ENCODE measurements around the gene SRF.

SRF gene

GRCh38 chr6:43173591-43174262, 2.7 kb downstream of the SRF start:
- H3K4me3 Mint-ChIP-seq = peak overlapping the region; percentile 81 to 87
- no peaks in the 10 kb centered on the region for H3K9me3 Mint-ChIP-seq
- no peaks in the 10 kb centered on the region for H3K27me3 Mint-ChIP-seq
- ATAC-seq (peak; percentile 1), DNase-seq (no peak)
- H3K27ac Mint-ChIP-seq = peak overlapping the region in 1 of 2 donors; percentile 79
- H3K4me1 Mint-ChIP-seq = peaks cover 56% of the 10 kb centered on the region

GRCh38 chr6:43174263-43175112, 3.4 kb downstream of the SRF start:
- DNase-seq (peak; percentile 89 to 98), ATAC-seq (peak; percentile 81)
- Mint-ChIP-seq H3K9me3 (no peaks in the 10 kb centered on the region), H3K4me3 (peak overlapping the region; percentile 81 to 87), H3K27ac (peak overlapping the region; percentile 85 to 96), H3K27me3 (no peaks in the 10 kb centered on the region), H3K4me1 (peaks cover 56% of the 10 kb centered on the region)

GRCh38 chr6:43175676-43176422, 4.8 kb downstream of the SRF start:
- Mint-ChIP-seq H3K4me1 (peaks cover 49% of the 10 kb centered on the region), H3K9me3 (no peaks in the 10 kb centered on the region), H3K4me3 (no peak overlapping the region), H3K27ac (peak overlapping the region; percentile 19 to 92), H3K27me3 (no peaks in the 10 kb centered on the region)
- ATAC-seq = no peak
- no peak for DNase-seq

GRCh38 chr6:43176423-43176786, 5.3 kb downstream of the SRF start:
- no peak overlapping the region for H3K4me3 Mint-ChIP-seq
- peak overlapping the region; percentile 19 to 92 for H3K27ac Mint-ChIP-seq
- no peak for DNase-seq
- no peaks in the 10 kb centered on the region for H3K27me3 Mint-ChIP-seq
- no peaks in the 10 kb centered on the region for H3K9me3 Mint-ChIP-seq
- ATAC-seq = no peak
- H3K4me1 Mint-ChIP-seq = peaks cover 52% of the 10 kb centered on the region

GRCh38 chr6:43178150-43178549, 7.1 kb downstream of the SRF start:
- H3K9me3 Mint-ChIP-seq = no peaks in the 10 kb centered on the region

GRCh38 chr6:43178951-43179830, 8.1 kb downstream of the SRF start:
- Mint-ChIP-seq H3K27me3 (no peaks in the 10 kb centered on the region), H3K4me1 (peaks cover 51% of the 10 kb centered on the region), H3K27ac (peak overlapping the region in 1 of 2 donors; percentile 86), H3K9me3 (no peaks in the 10 kb centered on the region), H3K4me3 (no peak overlapping the region)
- no peak for ATAC-seq
- DNase-seq = no peak

More at GRCh38 chr6:43178150-43178549, 7.1 kb downstream of the SRF start:
- Mint-ChIP-seq H3K4me3 (no peak overlapping the region), H3K27me3 (no peaks in the 10 kb centered on the region), H3K4me1 (peaks cover 51% of the 10 kb centered on the region), H3K27ac (no peak overlapping the region)
- ATAC-seq = no peak
- DNase-seq = no peak

- ATAC-seq (no peak), DNase-seq (no peak)
- Mint-ChIP-seq H3K27me3 (no peaks in the 10 kb centered on the region), H3K4me1 (peaks cover 51% of the 10 kb centered on the region), H3K4me3 (no peak overlapping the region), H3K27ac (no peak overlapping the region), H3K9me3 (no peaks in the 10 kb centered on the region)
Observed at GRCh38 chr6:43180058-43180457, 9.0 kb downstream of the SRF start.

- ATAC-seq (no peak), DNase-seq (no peak)
- Mint-ChIP-seq H3K27ac (peak overlapping the region in 1 of 2 donors; percentile 6), H3K9me3 (no peaks in the 10 kb centered on the region), H3K27me3 (no peaks in the 10 kb centered on the region), H3K4me3 (peak overlapping the region; percentile 94), H3K4me1 (peaks cover 49% of the 10 kb centered on the region)
Observed at GRCh38 chr6:43180985-43181384, 9.9 kb downstream of the SRF start.

GRCh38 chr6:43181621-43181941, 10.5 kb downstream of the SRF start:
- H3K27me3 Mint-ChIP-seq = no peaks in the 10 kb centered on the region
- ATAC-seq (no peak), DNase-seq (no peak)
- peaks cover 49% of the 10 kb centered on the region for H3K4me1 Mint-ChIP-seq
- H3K4me3 Mint-ChIP-seq = peak overlapping the region; percentile 94
- H3K27ac Mint-ChIP-seq = peak overlapping the region; percentile 47 to 71
- H3K9me3 Mint-ChIP-seq = no peaks in the 10 kb centered on the region

GRCh38 chr6:43181942-43182860, 11.1 kb downstream of the SRF start, which contains the start of gene CUL9:
TSS of gene CUL9 (plus strand) at chr6:43182196. CDS start at chr6:43184311, 2,115 bp downstream.
- Mint-ChIP-seq H3K27ac (peak within 1 kb of the TSS; percentile 93), H3K4me3 (peak within 1 kb of the TSS; percentile 94), H3K4me1 (peaks cover 51% of the 10 kb centered on the region), H3K27me3 (no peaks in the 10 kb centered on the region), H3K9me3 (no peaks in the 10 kb centered on the region)
- peak; percentile 75 to 82 for DNase-seq
- ATAC-seq = peak; percentile 98

GRCh38 chr6:43183441-43183840, 12.4 kb downstream of the SRF start:
- ATAC-seq (no peak), DNase-seq (no peak)
- Mint-ChIP-seq H3K4me1 (peaks cover 51% of the 10 kb centered on the region), H3K27me3 (no peaks in the 10 kb centered on the region), H3K9me3 (no peaks in the 10 kb centered on the region), H3K4me3 (peak overlapping the region; percentile 94), H3K27ac (peak overlapping the region; percentile 13 to 38)

- DNase-seq = no peak
- H3K4me3 Mint-ChIP-seq = peak overlapping the region; percentile 38 to 46
Observed at GRCh38 chr6:43184268-43184985, 13.4 kb downstream of the SRF start.

GRCh38 chr6:43185391-43185985, 14.4 kb downstream of the SRF start:
- H3K4me3 Mint-ChIP-seq = peak overlapping the region; percentile 7 to 42
- no peaks in the 10 kb centered on the region for H3K9me3 Mint-ChIP-seq
- ATAC-seq (peak; percentile 38), DNase-seq (no peak)
- no peaks in the 10 kb centered on the region for H3K27me3 Mint-ChIP-seq
- peaks cover 56% of the 10 kb centered on the region for H3K4me1 Mint-ChIP-seq
- peak overlapping the region in 1 of 2 donors; percentile 32 for H3K27ac Mint-ChIP-seq

More at GRCh38 chr6:43184268-43184985, 13.4 kb downstream of the SRF start:
- Mint-ChIP-seq H3K27me3 (no peaks in the 10 kb centered on the region), H3K9me3 (no peaks in the 10 kb centered on the region), H3K27ac (peak overlapping the region in 1 of 2 donors; percentile 20), H3K4me1 (peaks cover 51% of the 10 kb centered on the region)
- no peak for ATAC-seq

All from stimulated activated naive CD8-positive, alpha-beta T cell treated with anti-CD3 and anti-CD28 coated beads, Interleukin-15, amount 100 ng/mL, for 72 hours (primary cell).